Transverse colon (tissue), 4 donors: ENCODE measurements around the gene ZNF138. TPM values are rescaled to one million over a fixed set of nuclear protein-coding genes. Genes with fewer than 3 reads are reported as not detected.
"Not testable (repeated sequence)": the region's sequence is repeated elsewhere in the genome, so short reads cannot be mapped to it uniquely, and the experiment has no call there.

Experiments
- DNase-seq: peaks from one replicate; pipeline ENCODE4 v3.0.0-alpha.2; 2019
- H3K27ac ChIP-seq, 4 donors: fragments of 200-600 bp; sonication (generic); 2 replicates each; pipeline ENCODE4 v1.5.1; 2016 to 2018; ENCODE audit warnings: inconsistent platforms in 4 of 4
- H3K27me3 ChIP-seq: fragments of 200-600 bp; sonication (generic); 2 replicates; pipeline ENCODE4 v1.5.1; 2017; ENCODE audit warnings: inconsistent platforms
- H3K36me3 ChIP-seq, 4 donors: fragments of 200-600 bp; sonication (generic); 2 replicates each; pipeline ENCODE4 v1.5.1; 2017 to 2019; ENCODE audit warnings: inconsistent platforms in 4 of 4
- H3K4me1 ChIP-seq, 4 donors: fragments of 200-600 bp; sonication (generic); 2 replicates each; pipeline ENCODE4 v1.5.1; 2017 to 2020; ENCODE audit warnings: inconsistent platforms in 4 of 4
- H3K4me3 ChIP-seq, 4 donors: fragments of 200-600 bp; sonication (generic); 1 replicate in 1 of 4; 2 replicates in 3 of 4; pipeline versions ENCODE4 v1.5.1 to v1.6.1; 2017 to 2019; ENCODE audit warnings: inconsistent platforms in 4 of 4
- H3K9me3 ChIP-seq, 2 donors: fragments of 200-600 bp; sonication (generic); 2 replicates each; pipeline ENCODE4 v1.5.1; 2017 to 2019; ENCODE audit warnings: inconsistent platforms in 2 of 2
- CTCF ChIP-seq, 5 experiments: fragments of 200-600 bp in 3 of 5; fragments of 450-650 bp in 2 of 5; sonication (generic) in 3 of 5; IDR thresholded peaks; 1 replicate in 2 of 5; 2 replicates in 3 of 5; pipeline ENCODE4 v1.5.1; 2016 to 2017; ENCODE audit warnings: antibody characterized with exemption in 5 of 5, inconsistent platforms in 3 of 5, mild to moderate bottlenecking in 2 of 5, moderate library complexity in 1 of 5
- EP300 ChIP-seq: sonication (generic); formaldehyde crosslinking; IDR thresholded peaks from one replicate; pipeline ENCODE4 v1.6.1; 2017; ENCODE audit warnings: antibody characterized with exemption, low read depth
- POLR2A ChIP-seq: fragments of 450-650 bp; IDR thresholded peaks from one replicate; pipeline ENCODE4 v1.6.1; 2016; ENCODE audit warnings: antibody characterized with exemption, mild to moderate bottlenecking, moderate library complexity
- POLR2AphosphoS5 ChIP-seq, 3 donors: sonication (generic); formaldehyde crosslinking; IDR thresholded peaks; one replicate each; pipeline ENCODE4 v1.6.1; 2016; ENCODE audit warnings: antibody characterized with exemption in 3 of 3
- WGBS, 2 donors: methylation state at CpG; one replicate each; pipeline ENCODE4 v1.1.5; 2018; ENCODE audit warnings: low coverage in 1 of 2; 5-methylcytosine and 5-hydroxymethylcytosine counted together
- in situ Hi-C, 4 donors: fragments of 200-750 bp; cut with MboI; loops; one replicate each; pipeline versions ENCODE4 v1.15.0 to v1.15.1; 2017; ENCODE audit warnings: low sequenced_read_pairs in 3 of 4, low pct_ligation_motif_present in 1 of 4, low pct_unique_long_range_greater_than_20kb in 1 of 4
- intact Hi-C: fragments of 100-400 bp; cut with DNase I; formaldehyde crosslinking; loops from one replicate; pipeline ENCODE4 v1.15.1; 2023; ENCODE audit warnings: low total_unique reads
- total RNA-seq, 4 donors: library from RNA; depleted of rRNA; stranded (reverse); fragments of >200 nt; gene quantifications; one replicate each; pipeline ENCODE4 v1.1.0, GENCODE V29; 2016

The ZNF138 gene
- total RNA-seq, 4 donors from 2014 or later: 4.2 to 17.2 (median 10.9) TPM

GRCh38 chr7:64854969-64855368 is 60.7 kb downstream of the ZNF138 start:
- Histone ChIP-seq H3K27me3 (no peaks in the 10 kb centered on the region), H3K9me3 (no peaks in the 10 kb centered on the region), H3K36me3 (no peaks in the 10 kb centered on the region), H3K4me3 (no peak overlapping the region), H3K4me1 (no peaks in the 10 kb centered on the region), H3K27ac (no peak overlapping the region)
- intact Hi-C loops: no loop called here
- TF ChIP-seq POLR2A: no peak
- no peak for TF ChIP-seq POLR2AphosphoS5 (IDR thresholded peaks at IDR 0.05)
- TF ChIP-seq EP300: no peak
- TF ChIP-seq CTCF (IDR thresholded peaks at IDR 0.05): no peak
- 78 to 91% methylated on average over 1 of the region's 1 CpG for WGBS, 2 donors
- DNase-seq: no peak
- in situ Hi-C loops: no loop called here

- H3K27ac ChIP-seq: no peak overlapping the region
- intact Hi-C loops: no loop called here
- 96% methylated on average over 9 of the region's 9 CpGs; no CpG with 5 or more reads in 1 of the 2 donors for WGBS, 2 donors
Observed at GRCh38 chr7:64863021-64863420, 68.8 kb downstream of the ZNF138 start.

GRCh38 chr7:64863530-64863929 is 69.3 kb downstream of the ZNF138 start:
- H3K27ac ChIP-seq, intact Hi-C loops, H3K9me3 ChIP-seq, H3K36me3 ChIP-seq, H3K4me3 ChIP-seq, H3K27me3 ChIP-seq, H3K4me1 ChIP-seq, in situ Hi-C loops, DNase-seq: not testable (repeated sequence)
- WGBS, 2 donors: 86 to 100% methylated on average over 1 to 3 of the region's 3 CpGs

More at GRCh38 chr7:64863021-64863420, 68.8 kb downstream of the ZNF138 start:
- DNase-seq: no peak
- Histone ChIP-seq H3K27me3 (no peaks in the 10 kb centered on the region), H3K36me3 (no peaks in the 10 kb centered on the region), H3K9me3 (no peaks in the 10 kb centered on the region), H3K4me3 (no peak overlapping the region), H3K4me1 (no peaks in the 10 kb centered on the region)
- TF ChIP-seq CTCF (IDR thresholded peaks at IDR 0.05): no peak
- TF ChIP-seq EP300: no peak
- TF ChIP-seq POLR2AphosphoS5 (IDR thresholded peaks at IDR 0.05): no peak
- no peak for TF ChIP-seq POLR2A
- in situ Hi-C loops: no loop called here

GRCh38 chr7:64863969-64864368 is 69.7 kb downstream of the ZNF138 start:
- 82% methylated on average over 7 of the region's 7 CpGs; no CpG with 5 or more reads in 1 of the 2 donors for WGBS, 2 donors
- TF ChIP-seq POLR2AphosphoS5 (IDR thresholded peaks at IDR 0.05) (no peak), EP300 (no peak), CTCF (IDR thresholded peaks at IDR 0.05) (no peak), POLR2A (no peak)
- Histone ChIP-seq H3K36me3 (no peaks in the 10 kb centered on the region), H3K9me3 (no peaks in the 10 kb centered on the region), H3K4me3 (no peak overlapping the region), H3K27me3 (no peaks in the 10 kb centered on the region), H3K27ac (no peak overlapping the region), H3K4me1 (no peaks in the 10 kb centered on the region)
- intact Hi-C loops (no loop called here), in situ Hi-C loops (no loop called here)
- no peak for DNase-seq

GRCh38 chr7:64867863-64868440 is 73.7 kb downstream of the ZNF138 start:
- no peak overlapping the region for H3K4me3 ChIP-seq
- no peaks in the 10 kb centered on the region for H3K4me1 ChIP-seq
- in situ Hi-C loops (no loop called here), intact Hi-C loops (no loop called here)
- H3K27me3 ChIP-seq: no peaks in the 10 kb centered on the region
- TF ChIP-seq POLR2A (no peak), POLR2AphosphoS5 (IDR thresholded peaks at IDR 0.05) (no peak), EP300 (no peak), CTCF (IDR thresholded peaks at IDR 0.05) (no peak)
- 84% methylated on average over 18 of the region's 18 CpGs; no CpG with 5 or more reads in 1 of the 2 donors for WGBS, 2 donors
- H3K36me3 ChIP-seq: no peaks in the 10 kb centered on the region
- no peak overlapping the region for H3K27ac ChIP-seq
- DNase-seq: no peak
- no peaks in the 10 kb centered on the region for H3K9me3 ChIP-seq
